ENCODE results near the gene NXNL2. TPM values are rescaled to one million over a fixed set of nuclear protein-coding genes. Genes with fewer than 3 reads are reported as not detected.

Gene NXNL2
- total RNA-seq, 1 donor from 2014 or later = not detected

DNA sequence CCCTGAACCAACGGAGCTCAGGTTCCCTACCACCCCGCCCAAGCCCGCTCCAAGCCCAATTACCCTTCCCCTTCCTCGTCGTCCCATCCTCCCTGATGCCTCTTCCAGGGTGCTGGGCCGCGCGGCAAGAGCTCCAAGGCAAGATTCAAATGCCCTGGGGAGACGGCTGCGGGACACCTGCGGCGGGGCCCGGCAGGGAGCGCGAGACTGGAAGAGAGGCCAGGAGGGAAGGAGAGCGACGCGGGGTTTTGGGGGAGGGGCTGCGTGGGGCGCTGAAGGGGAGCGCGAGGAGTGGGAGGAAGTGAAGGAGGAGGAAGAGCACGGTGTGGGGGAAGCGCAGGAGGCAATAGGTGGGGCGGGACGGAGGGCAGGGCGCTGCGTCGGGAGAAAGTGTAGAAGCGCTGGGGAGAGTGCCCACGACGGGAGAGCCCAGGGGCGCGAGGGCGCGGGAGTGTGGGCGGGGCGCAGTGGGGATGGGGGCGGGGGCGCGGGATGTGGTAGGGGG, 975 bp upstream of the NXNL2 start:
- ATAC-seq = peak; percentile 4

DNA sequence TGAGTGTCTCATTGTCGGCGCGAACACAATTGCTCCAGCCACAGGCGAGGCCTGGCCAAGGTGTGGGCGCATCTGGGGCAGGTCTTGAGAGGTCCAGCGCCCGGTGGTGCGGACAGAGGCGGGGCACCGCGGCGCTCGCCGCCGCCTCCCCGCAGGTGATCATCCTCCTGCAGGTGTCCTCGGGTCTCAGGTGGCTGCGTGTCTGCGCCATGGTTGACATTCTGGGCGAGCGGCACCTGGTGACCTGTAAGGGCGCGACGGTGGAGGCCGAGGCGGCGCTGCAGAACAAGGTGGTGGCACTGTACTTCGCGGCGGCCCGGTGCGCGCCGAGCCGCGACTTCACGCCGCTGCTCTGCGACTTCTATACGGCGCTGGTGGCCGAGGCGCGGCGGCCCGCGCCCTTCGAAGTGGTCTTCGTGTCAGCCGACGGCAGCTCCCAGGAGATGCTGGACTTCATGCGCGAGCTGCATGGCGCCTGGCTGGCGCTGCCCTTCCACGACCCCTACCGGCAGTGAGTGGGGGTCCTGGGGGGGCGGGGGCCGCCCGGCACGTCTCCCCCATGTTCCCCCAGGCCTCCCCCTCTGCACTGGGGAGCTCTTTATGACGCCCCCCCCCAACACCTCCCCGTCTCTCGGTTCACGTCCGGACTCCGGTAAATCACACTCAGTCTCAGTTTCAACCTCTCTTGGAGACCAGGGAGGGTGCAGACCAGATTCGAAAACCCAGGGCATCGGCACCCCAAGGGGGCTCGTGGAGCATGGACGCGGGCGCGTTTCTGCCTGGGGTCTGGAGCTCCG, 446 bp downstream of the NXNL2 start:
- peak; percentile 33 for ATAC-seq

DNA sequence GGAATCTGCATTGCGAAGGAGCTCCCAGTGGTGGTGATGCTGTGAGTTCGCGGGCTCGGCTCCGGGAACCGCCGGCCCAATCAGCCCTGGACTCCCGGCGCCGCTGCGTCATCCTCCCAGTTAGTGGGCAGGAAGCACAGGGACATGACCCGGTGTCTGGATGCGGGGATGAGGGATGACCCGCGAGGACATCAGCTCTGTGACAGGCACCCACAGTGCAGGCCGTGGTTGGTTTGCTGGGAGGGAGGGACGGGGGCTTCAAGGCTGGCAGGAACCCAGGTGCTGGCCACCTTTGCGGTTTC, 996 bp downstream of the NXNL2 start:
- no peak for ATAC-seq

DNA sequence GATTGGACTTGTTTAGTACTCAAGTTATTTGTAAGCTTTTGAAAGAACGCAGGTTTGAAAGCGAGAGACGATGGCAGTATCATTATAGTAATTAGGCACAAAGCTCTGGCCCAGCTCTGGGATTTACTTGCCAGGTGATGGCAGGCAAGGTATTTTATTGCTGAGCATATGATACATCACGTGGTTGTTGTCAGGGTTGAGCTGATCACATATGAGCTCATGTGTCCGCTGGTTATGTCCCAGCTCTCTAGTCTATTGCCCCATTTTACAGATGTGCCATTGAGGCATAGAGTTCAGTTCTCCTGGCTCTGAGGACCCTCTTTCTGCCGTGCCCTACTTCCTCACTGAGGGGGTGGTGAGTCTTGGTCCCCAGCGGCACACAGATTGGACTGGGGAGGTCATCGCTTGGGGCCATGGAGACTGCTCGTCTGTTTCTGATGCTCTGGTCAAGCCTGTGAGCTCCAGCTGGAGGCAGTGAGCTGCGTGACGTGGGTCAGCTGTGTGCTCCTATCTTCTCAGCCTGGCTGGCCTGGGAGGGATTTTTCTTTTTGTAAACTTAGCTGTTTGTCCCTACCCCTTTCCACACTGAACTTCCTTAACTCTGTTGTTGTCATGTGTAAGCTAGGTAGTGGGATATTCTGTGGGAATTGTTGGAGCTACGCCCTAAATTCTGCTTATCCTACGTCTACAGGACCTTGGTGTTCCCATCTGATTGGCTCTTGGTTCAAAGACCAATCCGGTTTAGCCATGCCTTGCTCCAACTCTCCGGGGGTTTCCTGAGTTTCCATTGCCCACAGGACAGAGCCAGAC, 2.2 kb downstream of the NXNL2 start:
- ATAC-seq = no peak

DNA sequence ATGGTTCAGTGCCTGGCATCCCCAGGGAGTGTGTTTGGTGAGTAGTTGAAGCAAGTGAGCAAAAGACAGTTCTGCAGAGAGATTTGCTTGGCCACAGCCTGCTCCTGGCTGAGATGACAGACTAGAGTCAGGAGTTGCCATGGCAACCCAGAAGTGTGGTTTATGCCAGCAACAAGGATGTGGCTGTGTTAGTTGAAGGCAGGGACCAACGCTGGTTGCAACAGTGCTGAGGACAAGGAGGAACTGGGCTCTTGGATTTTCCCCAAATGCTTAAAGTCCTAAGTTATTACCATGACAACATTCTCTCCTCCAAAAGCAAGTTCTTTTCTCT, 2.7 kb downstream of the NXNL2 start:
- no peak for ATAC-seq

DNA sequence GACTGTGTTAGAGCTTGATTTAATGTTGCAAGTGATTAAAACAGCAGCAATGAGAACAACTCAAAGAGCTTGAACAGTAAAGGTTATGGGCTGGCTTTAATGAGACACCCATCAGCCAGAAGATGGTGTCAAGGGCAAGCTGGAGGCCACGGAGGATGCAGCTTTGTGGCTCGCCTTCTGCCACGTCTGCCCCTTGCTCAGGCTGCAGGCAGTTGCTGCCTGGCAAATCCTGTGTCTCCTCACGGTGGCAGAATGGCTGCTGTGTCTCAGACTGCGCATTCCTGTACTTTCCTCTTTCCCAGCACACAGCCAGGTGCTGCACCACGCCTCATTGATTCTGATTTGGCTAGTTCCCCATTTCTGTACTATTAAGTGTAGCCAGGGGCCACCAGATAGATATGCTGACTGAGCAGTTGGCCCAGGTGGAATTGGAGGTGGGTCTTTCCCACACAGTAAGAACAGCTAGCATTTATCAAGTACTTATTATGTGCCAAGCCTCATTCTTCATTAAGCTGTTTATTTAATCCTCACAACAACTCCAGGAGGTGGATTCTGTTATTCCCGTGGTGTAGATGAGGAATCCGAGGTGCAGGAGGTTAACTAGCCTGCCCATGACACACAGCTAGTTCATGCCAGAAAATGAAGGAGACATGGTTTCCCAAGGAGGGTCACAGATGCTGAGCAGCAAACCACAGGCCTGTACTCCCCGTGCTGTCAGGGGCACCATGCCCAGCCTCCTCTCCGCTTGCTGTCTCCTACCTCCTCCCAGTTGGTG, 3.5 kb downstream of the NXNL2 start:
- ATAC-seq = no peak

DNA sequence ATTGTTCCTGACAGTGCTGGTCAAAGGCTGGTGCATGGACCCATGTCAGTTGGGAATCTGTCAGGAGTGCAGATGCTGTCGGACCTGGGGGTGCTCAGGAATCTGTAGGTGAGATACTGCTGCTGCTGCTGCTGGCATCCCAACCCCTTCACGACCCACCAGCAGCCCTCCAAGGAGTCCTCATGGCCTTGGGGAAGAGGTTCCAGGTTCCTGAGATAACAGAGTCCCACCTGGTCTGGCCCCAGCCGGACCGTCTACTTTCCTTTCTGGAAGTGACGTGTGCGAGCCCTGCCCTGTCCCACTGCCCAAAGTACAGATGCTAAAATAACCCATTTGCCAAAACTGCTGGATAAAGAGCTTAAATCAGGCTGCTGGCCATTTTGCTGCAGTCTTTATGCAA, 4.3 kb downstream of the NXNL2 start:
- no peak for ATAC-seq

DNA sequence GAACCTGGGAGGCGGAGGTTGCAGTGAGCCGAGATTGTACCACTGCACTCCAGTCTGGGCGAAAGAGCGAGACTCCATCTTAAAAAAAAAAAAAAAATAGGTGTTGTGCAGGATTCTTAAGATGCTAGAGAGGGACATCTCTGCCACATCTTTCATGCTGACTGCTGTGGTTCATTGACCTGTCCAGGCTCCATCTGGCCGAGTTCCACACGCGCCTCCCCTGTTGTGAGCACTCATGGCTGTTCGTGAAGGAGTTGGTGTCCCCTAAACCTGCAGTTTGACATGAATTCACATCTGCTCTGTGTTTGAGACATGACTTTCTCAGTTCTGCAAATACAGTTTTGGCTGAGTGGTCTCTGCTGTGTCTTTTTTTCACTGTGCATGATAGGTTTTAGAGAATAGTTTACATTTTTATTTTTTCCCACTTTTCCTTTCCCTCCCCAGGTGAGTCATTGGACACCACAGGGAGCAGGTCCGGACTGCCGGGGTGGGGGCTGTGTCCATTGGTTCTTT, 5.3 kb downstream of the NXNL2 start:
- ATAC-seq = no peak

DNA sequence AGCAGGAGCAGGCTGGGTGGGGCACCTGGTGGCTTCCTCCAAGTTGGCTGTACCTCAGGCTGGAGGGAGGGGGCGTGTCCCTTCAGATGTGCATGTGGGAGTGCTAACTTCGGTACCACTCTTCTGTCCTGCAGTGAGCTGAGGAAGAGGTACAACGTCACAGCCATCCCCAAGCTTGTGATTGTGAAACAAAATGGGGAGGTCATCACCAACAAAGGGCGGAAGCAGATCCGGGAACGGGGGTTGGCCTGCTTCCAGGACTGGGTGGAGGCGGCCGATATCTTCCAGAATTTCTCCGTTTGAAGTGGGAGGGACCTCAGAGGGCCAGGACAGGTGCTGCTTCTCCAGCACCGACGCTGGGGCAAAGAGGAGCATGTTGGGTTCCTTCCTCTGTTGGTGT, 9.3 kb downstream of the NXNL2 start:
- ATAC-seq = no peak

DNA sequence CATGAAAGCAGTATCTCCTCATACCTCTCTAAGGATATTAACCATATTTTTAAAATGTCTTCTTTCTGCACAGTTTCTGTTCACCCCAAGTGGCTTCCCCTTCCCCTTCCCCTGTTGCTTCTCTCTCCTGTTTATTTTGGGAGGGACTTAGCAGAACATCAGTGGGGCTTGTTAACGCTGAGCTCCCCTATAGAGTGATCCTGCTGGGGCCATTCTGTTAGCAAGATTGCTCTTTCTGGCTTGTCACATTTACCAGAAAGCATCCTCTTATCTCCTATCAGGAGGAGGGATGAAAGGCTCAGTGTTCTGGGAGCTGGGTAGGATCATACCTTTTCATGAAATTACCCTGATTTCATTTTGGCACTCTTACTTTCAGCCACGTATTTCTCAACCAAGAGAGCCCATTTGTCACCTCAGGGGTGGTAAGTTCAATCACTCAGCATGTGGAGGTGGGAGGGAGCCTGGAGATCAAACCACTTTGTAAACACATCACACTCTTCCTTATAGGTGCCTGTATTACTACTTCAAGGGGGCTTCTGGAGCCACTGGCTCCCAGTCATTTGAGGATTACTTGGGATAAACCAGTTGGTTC, 16.7 kb downstream of the NXNL2 start:
- ATAC-seq = no peak

DNA sequence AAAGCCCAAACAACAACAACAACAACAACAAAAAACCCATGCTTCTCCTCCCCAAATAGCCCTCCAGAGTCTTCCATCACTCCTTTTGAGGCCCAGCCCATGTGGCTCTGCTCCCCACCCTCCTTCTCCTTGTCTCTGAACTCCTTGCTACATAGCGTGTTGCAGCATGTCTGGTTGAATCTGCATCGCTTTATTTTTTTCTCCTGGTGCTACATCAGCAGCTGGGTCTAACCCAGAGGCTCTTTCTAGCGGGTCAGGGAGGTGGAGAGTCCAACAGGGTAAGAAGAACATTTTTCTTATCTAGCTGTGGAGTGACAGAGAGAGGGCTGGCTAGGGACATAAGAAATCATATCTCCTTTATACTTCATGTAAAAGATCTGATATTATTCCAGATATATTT, 18.4 kb downstream of the NXNL2 start:
- no peak for ATAC-seq

DNA sequence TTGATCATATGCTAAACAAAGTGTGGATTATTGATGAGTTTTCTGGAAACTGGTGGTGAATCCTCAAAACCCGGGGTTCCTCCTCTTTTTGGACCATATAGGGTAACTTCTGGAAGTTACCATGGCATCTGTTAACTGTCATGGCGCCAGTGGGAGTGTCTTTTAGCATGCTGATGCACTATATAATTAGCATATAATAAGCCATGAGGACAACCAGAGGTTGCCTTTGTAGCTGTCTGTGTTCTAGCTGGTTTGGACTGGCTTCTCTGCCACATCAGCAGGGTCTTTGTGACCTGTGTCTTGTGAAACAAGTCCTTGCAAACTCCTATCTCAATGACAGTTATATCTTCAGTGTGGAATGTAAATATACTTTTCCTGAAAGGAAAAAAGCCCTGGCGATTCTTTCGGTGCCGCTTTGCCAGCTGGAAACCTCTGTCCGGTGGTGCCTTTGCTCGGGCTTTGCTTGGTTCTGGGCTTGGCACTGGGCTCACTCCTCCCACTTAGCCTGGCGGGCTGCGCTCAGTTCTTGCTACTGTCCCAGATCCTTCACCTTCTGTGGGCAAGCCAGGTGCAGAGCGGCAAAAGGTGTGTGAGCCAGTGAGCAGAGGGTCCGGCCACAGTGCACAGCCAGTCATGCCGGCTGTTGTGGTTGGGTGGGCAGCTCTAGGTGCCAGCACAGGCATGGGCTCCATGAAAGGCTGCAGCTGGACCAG, 20.4 kb downstream of the NXNL2 start:
- ATAC-seq = no peak

DNA sequence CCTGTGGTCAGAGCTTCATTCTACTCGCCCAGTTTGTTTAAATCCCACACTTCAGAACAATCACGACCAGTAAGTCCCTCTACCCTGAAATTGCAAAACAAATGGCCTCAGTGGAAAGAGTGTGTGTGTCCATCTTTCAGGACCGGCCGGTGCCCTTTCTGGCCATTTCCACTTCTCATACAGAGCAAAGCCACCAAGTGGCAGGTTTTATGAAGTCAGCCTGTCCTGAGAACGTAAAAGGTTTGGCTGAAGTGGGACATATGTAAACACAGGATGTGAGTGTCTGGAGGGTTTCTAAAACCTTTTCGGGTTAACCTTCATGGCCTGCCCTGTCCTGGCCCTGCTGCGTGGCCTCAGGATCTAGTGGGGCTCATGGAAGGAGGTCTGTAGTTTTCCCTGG, 24.7 kb downstream of the NXNL2 start:
- no peak for ATAC-seq

DNA sequence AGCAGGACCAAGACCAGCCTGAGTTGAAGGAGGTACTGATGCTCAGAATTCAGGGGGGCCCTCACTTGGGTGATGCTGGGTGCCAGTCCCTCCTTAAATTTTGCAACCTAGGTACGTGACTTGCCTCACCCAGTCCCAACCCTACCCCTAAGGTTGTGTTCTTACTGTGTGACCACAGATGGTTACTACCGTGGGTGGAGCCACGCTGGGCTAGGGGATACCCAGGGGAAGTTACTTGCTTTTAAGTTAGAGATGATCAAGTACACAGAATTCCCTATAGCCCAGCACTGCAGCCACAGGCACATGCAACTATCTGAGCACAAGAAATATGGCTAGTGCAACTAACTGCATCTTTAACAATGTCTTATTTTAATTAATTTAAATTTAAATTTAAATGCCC, 32.9 kb downstream of the NXNL2 start:
- ATAC-seq = no peak

DNA sequence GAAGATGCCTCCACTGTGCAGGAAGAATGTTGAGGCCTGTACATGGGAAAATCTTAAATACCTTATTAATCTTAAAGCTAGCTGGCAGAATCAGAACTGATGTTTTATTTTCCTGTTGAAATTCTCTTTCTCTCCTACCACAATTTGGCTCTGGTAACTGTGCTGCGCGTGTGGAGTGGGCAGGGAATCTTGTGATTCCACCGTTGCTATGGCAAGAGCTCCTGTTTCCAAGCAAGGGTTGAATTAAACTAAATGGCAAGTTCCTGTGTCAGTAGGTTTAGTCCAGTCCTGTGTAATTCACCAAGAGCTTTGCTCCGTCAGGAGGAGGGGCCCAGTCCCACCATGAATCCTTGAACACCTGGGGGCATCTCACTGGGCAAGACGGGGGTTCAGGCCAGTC, 36.4 kb downstream of the NXNL2 start:
- ATAC-seq = no peak

DNA sequence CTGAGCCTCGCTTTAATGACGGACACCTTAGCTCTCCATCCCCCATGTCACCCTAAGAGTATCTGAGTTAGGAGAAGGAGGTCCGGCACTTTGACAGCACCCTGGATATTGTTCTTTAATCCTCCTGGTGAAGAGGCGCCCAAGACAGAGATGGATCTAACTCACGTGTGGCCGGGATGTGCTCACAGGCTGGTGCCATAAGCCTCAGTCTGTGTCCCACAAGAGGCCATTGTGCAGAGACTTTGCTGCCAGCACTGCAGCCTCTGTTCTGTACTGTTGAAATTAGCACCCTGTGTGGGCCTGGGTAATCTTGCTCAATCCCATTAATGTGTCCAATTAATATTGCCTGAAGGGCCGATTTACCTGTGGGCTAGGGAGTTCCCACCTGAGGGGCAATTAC, 37.7 kb downstream of the NXNL2 start:
- ATAC-seq = no peak

DNA sequence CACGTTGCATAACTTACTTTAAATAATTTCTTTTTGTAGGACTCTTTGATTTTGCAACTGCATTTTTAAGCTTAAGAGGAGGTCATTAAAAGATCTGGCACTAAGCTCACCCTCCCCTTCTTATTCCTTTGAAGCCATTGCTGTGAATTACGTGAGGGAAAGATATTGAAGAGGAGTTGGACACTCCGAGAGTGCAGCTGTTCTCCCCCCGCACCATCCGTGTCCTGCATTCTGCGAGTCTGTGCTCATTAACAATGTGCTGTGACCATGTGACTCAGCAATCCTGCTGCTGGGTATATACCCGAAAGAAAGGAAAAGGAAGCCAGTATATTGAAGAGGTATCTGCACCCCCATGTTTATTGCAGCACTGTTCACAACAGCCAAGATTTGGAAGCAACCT, 40.0 kb downstream of the NXNL2 start:
- ATAC-seq = no peak

DNA sequence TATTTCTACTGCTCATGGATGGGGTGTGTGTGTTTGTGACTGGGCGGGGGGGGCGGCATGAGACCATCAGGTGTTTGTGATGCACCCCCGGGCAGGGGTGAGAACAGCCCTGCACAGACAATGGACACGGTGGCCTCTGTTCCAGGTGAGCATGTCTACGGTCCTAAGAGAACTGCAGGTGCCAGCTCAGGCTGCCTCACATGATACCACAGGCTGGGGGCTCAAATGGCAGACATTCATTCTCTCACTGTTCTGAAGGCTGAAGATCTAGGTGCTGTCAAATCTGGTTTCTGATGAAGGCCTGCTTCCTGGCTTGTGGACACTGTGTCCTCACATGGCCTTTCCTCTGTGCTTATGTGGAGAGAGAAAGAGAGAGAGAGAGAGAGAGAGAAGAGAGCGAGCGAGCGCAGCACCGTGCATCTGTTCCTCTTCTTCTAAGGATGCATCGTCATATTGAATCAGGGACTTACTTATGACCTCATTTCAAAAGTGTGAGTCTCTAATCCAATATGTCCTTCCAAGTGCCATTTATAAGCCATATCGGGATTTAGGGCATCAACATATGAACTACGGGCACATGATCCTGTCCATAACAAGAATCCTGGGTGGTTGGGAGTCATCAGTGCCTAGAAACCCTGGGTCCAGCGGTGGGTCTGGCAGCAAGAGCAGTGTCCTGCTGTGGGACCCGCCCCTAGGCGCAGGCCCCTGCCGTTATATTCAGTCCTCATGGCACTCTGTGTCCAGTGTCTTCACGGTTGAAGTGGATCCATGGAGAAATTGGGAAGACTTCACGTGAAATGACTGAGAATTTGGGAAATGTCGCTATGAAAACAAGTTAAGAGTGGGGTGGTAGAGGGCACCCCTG, 42.5 kb downstream of the NXNL2 start:
- ATAC-seq = no peak

DNA sequence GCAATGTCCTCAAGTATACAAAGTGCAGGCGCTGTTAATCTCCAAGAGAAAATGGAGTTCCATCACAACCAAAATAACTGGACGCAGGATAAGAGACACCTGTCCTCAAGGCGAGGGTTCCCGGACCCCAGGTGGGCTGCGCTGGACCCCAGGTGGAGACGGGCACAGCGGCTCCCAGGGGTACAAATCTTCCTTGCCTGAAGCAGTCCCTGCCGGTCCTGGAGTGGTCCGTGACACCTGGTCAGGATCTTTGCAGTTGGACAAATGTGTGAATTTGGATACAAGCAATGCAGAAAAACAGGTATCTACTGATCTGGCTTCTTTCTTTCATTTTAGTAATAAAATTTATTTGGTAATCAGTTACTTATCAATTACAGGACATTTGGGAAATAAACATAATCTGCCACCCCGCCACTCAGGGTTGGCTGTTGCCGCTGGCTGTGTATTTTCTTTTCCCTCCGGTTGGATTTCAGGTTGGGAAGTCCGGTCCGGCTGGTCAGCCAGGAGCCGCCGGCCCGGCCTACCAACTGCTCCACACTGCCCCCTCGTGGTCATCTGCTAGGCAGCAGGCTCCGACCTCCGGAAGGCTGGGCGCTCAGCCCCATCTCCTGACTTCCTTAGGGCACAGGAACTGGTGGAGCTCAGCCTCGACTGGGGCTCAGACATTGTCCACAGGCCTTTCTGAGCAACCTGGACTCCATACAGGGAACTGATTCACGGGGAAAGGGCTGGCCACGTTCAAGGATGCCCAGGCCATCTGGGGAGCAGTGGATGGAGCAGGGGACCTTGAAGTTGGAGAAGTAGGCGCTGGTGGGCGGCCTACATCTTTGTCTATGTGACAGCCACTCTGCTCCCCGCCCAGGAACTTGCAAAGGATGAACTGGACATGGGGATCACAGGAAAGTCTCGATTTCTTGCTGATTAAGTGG, 43.4 kb downstream of the NXNL2 start:
- peak; percentile 86 for ATAC-seq
